ENCODE data around the gene MPG.
"Not testable (repeated sequence)": the region's sequence is repeated elsewhere in the genome, so short reads cannot be mapped to it uniquely, and the experiment has no call there.

Gene MPG

GRCh38 chr16:106623-107324 is 28.7 kb downstream of the MPG start:
- Mint-ChIP-seq H3K4me1 (no peaks in the 10 kb centered on the region), H3K9me3 (no peaks in the 10 kb centered on the region), H3K4me3 (no peak overlapping the region), H3K27me3 (no peaks in the 10 kb centered on the region), H3K27ac (no peak overlapping the region), H3K36me3 (peaks cover 16% of the 10 kb centered on the region)
- CTCF ChIA-PET = interaction anchor here (1.0 to 4.7 kb wide), 17 partner anchors 11 to 434 kb away, joined by 3 to 52 read pairs (median 4); no protein-coding TSS in a partner anchor
- peak; percentile 68 for DNase-seq

GRCh38 chr16:112153-112840 is 34.3 kb downstream of the MPG start:
- DNase-seq = no peak
- Mint-ChIP-seq H3K27ac (no peak overlapping the region), H3K4me1 (peaks cover 7% of the 10 kb centered on the region), H3K36me3 (peaks cover 31% of the 10 kb centered on the region), H3K9me3 (no peaks in the 10 kb centered on the region), H3K27me3 (no peaks in the 10 kb centered on the region), H3K4me3 (no peak overlapping the region)
- CTCF ChIA-PET = interaction anchor here (0.9 kb wide), 1 partner anchor 249 kb away, joined by 3 read pairs; no protein-coding TSS in a partner anchor

- Mint-ChIP-seq H3K9me3 (no peaks in the 10 kb centered on the region), H3K4me3 (no peak overlapping the region), H3K27ac (no peak overlapping the region), H3K4me1 (peaks cover 10% of the 10 kb centered on the region), H3K36me3 (peaks cover 29% of the 10 kb centered on the region), H3K27me3 (no peaks in the 10 kb centered on the region)
- DNase-seq = no peak
- CTCF ChIA-PET = no interaction called here
Observed at GRCh38 chr16:114327-114726, 36.3 kb downstream of the MPG start.

- no peaks in the 10 kb centered on the region for H3K27me3 Mint-ChIP-seq
- H3K9me3 Mint-ChIP-seq = no peaks in the 10 kb centered on the region
- no peak overlapping the region for H3K27ac Mint-ChIP-seq
- H3K36me3 Mint-ChIP-seq = peaks cover 23% of the 10 kb centered on the region
- peaks cover 10% of the 10 kb centered on the region for H3K4me1 Mint-ChIP-seq
- no peak for DNase-seq
- CTCF ChIA-PET = interaction anchor here (2.6 to 2.9 kb wide), 2 partner anchors 50 to 246 kb away, joined by 11 to 25 read pairs; no protein-coding TSS in a partner anchor
- no peak overlapping the region for H3K4me3 Mint-ChIP-seq
Observed at GRCh38 chr16:116015-116414, 38.0 kb downstream of the MPG start.

- Mint-ChIP-seq H3K27ac (no peak overlapping the region), H3K4me1 (peaks cover 10% of the 10 kb centered on the region), H3K9me3 (no peaks in the 10 kb centered on the region), H3K36me3 (peaks cover 18% of the 10 kb centered on the region), H3K27me3 (no peaks in the 10 kb centered on the region), H3K4me3 (no peak overlapping the region)
- CTCF ChIA-PET = interaction anchor here (0.9 to 2.9 kb wide), 16 partner anchors 9 to 244 kb away, joined by 3 to 25 read pairs (median 4); partner anchors contain the start of gene HBQ1
- peak; percentile 79 for DNase-seq
Observed at GRCh38 chr16:117379-118365, 39.6 kb downstream of the MPG start.

GRCh38 chr16:118857-119256 is 40.8 kb downstream of the MPG start:
- H3K4me1 Mint-ChIP-seq = peaks cover 4% of the 10 kb centered on the region
- no peaks in the 10 kb centered on the region for H3K9me3 Mint-ChIP-seq
- no peaks in the 10 kb centered on the region for H3K27me3 Mint-ChIP-seq
- no peak overlapping the region for H3K4me3 Mint-ChIP-seq
- CTCF ChIA-PET = interaction anchor here (1.0 to 2.9 kb wide), 7 partner anchors 10 to 243 kb away, joined by 3 to 25 read pairs (median 11); partner anchors contain the start of gene HBQ1
- peaks cover 17% of the 10 kb centered on the region for H3K36me3 Mint-ChIP-seq
- H3K27ac Mint-ChIP-seq = no peak overlapping the region
- no peak for DNase-seq

GRCh38 chr16:119295-119694 is 41.3 kb downstream of the MPG start:
- CTCF ChIA-PET = interaction anchor here (1.3 kb wide), 1 partner anchor 13 kb away, joined by 5 read pairs; no protein-coding TSS in a partner anchor
- Mint-ChIP-seq H3K27me3 (no peaks in the 10 kb centered on the region), H3K4me1 (peaks cover 3% of the 10 kb centered on the region), H3K27ac (no peak overlapping the region), H3K4me3 (no peak overlapping the region), H3K36me3 (peaks cover 19% of the 10 kb centered on the region), H3K9me3 (no peaks in the 10 kb centered on the region)
- no peak for DNase-seq

GRCh38 chr16:119835-120491 is 41.9 kb downstream of the MPG start:
- Mint-ChIP-seq H3K36me3 (peaks cover 17% of the 10 kb centered on the region), H3K9me3 (no peaks in the 10 kb centered on the region), H3K4me3 (no peak overlapping the region), H3K4me1 (peaks cover 3% of the 10 kb centered on the region), H3K27ac (peak overlapping the region; percentile 37), H3K27me3 (no peaks in the 10 kb centered on the region)
- no peak for DNase-seq
- CTCF ChIA-PET = interaction anchor here (1.1 to 1.3 kb wide), 2 partner anchors 13 kb away, joined by 3 to 5 read pairs; no protein-coding TSS in a partner anchor

GRCh38 chr16:120756-121155 is 42.7 kb downstream of the MPG start:
- no peak overlapping the region for H3K4me3 Mint-ChIP-seq
- no peak for DNase-seq
- CTCF ChIA-PET = interaction anchor here (1.1 kb wide), 1 partner anchor 14 kb away, joined by 3 read pairs; no protein-coding TSS in a partner anchor

GRCh38 chr16:122361-122760 is 44.3 kb downstream of the MPG start:
- CTCF ChIA-PET = interaction anchor here (1.1 kb wide), 1 partner anchor 15 kb away, joined by 3 read pairs; no protein-coding TSS in a partner anchor
- H3K36me3 Mint-ChIP-seq = peaks cover 5% of the 10 kb centered on the region
- H3K27me3 Mint-ChIP-seq = no peaks in the 10 kb centered on the region
- H3K9me3 Mint-ChIP-seq = no peaks in the 10 kb centered on the region
- H3K4me3 Mint-ChIP-seq = no peak overlapping the region
- H3K4me1 Mint-ChIP-seq = peaks cover 3% of the 10 kb centered on the region
- DNase-seq = no peak
- no peak overlapping the region for H3K27ac Mint-ChIP-seq

More at GRCh38 chr16:120756-121155, 42.7 kb downstream of the MPG start:
- H3K27me3 Mint-ChIP-seq = no peaks in the 10 kb centered on the region
- peaks cover 3% of the 10 kb centered on the region for H3K4me1 Mint-ChIP-seq
- no peak overlapping the region for H3K27ac Mint-ChIP-seq
- H3K36me3 Mint-ChIP-seq = peaks cover 15% of the 10 kb centered on the region
- H3K9me3 Mint-ChIP-seq = no peaks in the 10 kb centered on the region

GRCh38 chr16:123558-124350 is 45.7 kb downstream of the MPG start:
- CTCF ChIA-PET, H3K4me3 Mint-ChIP-seq, H3K27me3 Mint-ChIP-seq, H3K9me3 Mint-ChIP-seq, DNase-seq, H3K4me1 Mint-ChIP-seq, H3K27ac Mint-ChIP-seq, H3K36me3 Mint-ChIP-seq: not testable (repeated sequence)

GRCh38 chr16:125011-125410 is 47.0 kb downstream of the MPG start:
- DNase-seq = no peak
- CTCF ChIA-PET = no interaction called here

More at GRCh38 chr16:125011-125410, 47.0 kb downstream of the MPG start:
- Mint-ChIP-seq H3K4me1 (peaks cover 11% of the 10 kb centered on the region), H3K9me3 (no peaks in the 10 kb centered on the region), H3K27ac (no peak overlapping the region), H3K27me3 (no peaks in the 10 kb centered on the region), H3K36me3 (peaks cover 8% of the 10 kb centered on the region), H3K4me3 (no peak overlapping the region)
